Measurements from ENCODE around the gene ABHD17C. TPM values are rescaled to one million over a fixed set of nuclear protein-coding genes. Genes with fewer than 3 reads are reported as not detected.

Gene ABHD17C
- total RNA-seq, 1 experiment from 2014 or later, result 10.3 TPM

DNA sequence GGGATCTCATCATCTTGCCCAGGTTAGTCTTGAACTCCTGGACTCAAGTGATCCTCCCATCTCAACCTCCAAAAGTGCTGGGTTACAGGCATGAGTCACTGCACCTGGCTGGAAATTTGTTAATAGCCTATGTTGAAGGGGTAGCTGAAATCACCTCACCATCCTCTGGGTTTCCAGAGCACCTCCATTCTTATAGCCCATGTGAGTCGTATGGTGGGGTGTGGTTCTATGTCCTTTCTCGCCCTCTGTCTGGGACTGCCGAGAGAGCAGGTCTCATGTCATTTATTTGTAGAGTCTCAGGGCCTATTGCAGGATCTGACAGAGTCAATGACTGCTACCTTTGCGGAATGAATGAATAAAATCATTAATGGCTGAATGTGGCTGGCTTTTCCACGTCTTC lies 105.0 kb downstream of the ABHD17C start:
- Histone ChIP-seq H3K4me2 (ENCODE audit: low read length) (no peak overlapping the region), H3K9me2 (replicated peaks; ENCODE audit: low read length) (0 out of 2 replicates have a peak, but pooled peaks cover 2% of the 10 kb centered on the region), H3K27me3 (ENCODE audit: low read length) (no peaks in the 10 kb centered on the region), H3K27ac (ENCODE audit: low read length) (no peak overlapping the region), H3K79me2 (ENCODE audit: low read length) (no peaks in the 10 kb centered on the region), H3K4me3 (ENCODE audit: low read length) (no peak overlapping the region), H3K9ac (ENCODE audit: low read length) (no peak overlapping the region), H3F3A (ENCODE audit: low read length, unreplicated experiment) (peaks cover 9% of the 10 kb centered on the region), H4K20me1 (ENCODE audit: low read length) (no peaks in the 10 kb centered on the region), H3K9me3 (ENCODE audit: low read length) (no peaks in the 10 kb centered on the region), H3K4me1 (ENCODE audit: insufficient read depth, low read length) (peaks cover 30% of the 10 kb centered on the region), H2AFZ (ENCODE audit: low read length) (no peak overlapping the region), H3K36me3 (ENCODE audit: low read depth, low read length) (no peaks in the 10 kb centered on the region)
- no TSS peak for BruUV-seq (replicated peaks)
- no peak for ATAC-seq
- peak; percentile 30 for DNase-seq
- CTCF ChIA-PET, result no interaction called here
- intact Hi-C loops (cut with micrococcal nuclease), result no loop called here
- TF ChIP-seq EZH2 (IDR thresholded peaks at IDR 0.05; ENCODE audit: low read length, unreplicated experiment), result no peak
- TF ChIP-seq, protein P1, sequence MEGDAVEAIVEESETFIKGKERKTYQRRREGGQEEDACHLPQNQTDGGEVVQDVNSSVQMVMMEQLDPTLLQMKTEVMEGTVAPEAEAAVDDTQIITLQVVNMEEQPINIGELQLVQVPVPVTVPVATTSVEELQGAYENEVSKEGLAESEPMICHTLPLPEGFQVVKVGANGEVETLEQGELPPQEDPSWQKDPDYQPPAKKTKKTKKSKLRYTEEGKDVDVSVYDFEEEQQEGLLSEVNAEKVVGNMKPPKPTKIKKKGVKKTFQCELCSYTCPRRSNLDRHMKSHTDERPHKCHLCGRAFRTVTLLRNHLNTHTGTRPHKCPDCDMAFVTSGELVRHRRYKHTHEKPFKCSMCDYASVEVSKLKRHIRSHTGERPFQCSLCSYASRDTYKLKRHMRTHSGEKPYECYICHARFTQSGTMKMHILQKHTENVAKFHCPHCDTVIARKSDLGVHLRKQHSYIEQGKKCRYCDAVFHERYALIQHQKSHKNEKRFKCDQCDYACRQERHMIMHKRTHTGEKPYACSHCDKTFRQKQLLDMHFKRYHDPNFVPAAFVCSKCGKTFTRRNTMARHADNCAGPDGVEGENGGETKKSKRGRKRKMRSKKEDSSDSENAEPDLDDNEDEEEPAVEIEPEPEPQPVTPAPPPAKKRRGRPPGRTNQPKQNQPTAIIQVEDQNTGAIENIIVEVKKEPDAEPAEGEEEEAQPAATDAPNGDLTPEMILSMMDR (conservative IDR thresholded peaks at IDR 0.05; ENCODE audit: low read depth, low read length), result no peak
- no peak for TF ChIP-seq EZH2phosphoT487 (IDR thresholded peaks at IDR 0.05; ENCODE audit: borderline replicate concordance, low read length)
- POLR2A ChIA-PET (ENCODE audit: unreplicated experiment), result no interaction called here

DNA sequence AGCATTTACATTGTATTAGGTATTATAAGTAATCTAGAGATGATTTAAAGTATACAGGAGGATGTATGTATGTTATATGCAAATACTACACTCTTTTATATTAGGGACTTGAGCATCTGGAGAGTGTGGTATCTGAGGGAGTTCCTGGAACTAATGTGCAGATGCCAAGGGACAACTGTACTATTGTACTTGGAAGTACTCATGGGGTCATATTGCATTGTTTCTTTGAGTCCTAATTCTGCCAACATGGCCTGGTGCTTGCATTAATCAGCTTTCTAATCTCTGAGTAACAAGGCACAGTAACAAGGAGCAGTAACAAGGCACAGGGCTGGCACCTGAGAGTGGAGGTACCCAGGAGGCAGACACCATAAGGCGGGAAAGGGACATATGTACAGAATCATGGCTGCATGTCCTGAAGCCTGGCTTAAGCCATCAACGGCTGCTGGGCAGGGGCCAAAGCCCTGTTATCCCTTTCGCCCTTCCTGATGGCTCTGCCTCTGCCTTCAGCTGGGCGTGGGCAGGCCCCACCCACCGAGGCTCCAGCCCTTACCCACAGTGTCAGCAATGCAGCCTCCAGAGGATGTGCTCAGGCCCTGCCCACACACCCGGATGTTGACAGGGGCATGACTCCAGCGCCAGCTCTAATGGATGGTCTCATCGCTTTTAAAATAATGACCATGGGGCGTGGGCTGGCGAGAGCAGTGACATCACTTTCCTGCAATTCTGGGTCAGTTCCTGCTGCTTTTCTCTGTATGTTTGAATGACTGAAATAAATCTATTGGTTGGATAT lies 107.0 kb downstream of the ABHD17C start:
- H3K79me2 ChIP-seq (ENCODE audit: low read length), result no peaks in the 10 kb centered on the region
- peak overlapping the region; percentile 69 for H3K27ac ChIP-seq (ENCODE audit: low read length)
- no peaks in the 10 kb centered on the region for H3K36me3 ChIP-seq (ENCODE audit: low read depth, low read length)
- TF ChIP-seq, protein P1 (conservative IDR thresholded peaks at IDR 0.05; ENCODE audit: low read depth, low read length), result no peak
- no peak for TF ChIP-seq EZH2phosphoT487 (IDR thresholded peaks at IDR 0.05; ENCODE audit: borderline replicate concordance, low read length)
- TF ChIP-seq EZH2 (IDR thresholded peaks at IDR 0.05; ENCODE audit: low read length, unreplicated experiment), result no peak
- no peak overlapping the region for H3K4me3 ChIP-seq (ENCODE audit: low read length)
- peaks cover 9% of the 10 kb centered on the region for H3F3A ChIP-seq (ENCODE audit: low read length, unreplicated experiment)
- H4K20me1 ChIP-seq (ENCODE audit: low read length), result no peaks in the 10 kb centered on the region
- BruUV-seq (replicated peaks), result no TSS peak
- H3K9me2 ChIP-seq (replicated peaks; ENCODE audit: low read length), result 0 out of 2 replicates have a peak, but pooled peaks cover 2% of the 10 kb centered on the region
- ATAC-seq (peak; percentile 81), DNase-seq (peak; percentile 83)
- H3K9ac ChIP-seq (ENCODE audit: low read length), result no peak overlapping the region
- no peak overlapping the region for H2AFZ ChIP-seq (ENCODE audit: low read length)
- CTCF ChIA-PET, result interaction anchor here (0.6 kb wide), 1 partner anchor 405 kb away, joined by 4 read pairs; no protein-coding TSS in a partner anchor
- H3K4me1 ChIP-seq (ENCODE audit: insufficient read depth, low read length), result peaks cover 47% of the 10 kb centered on the region
- peak overlapping the region; percentile 4; the same call in 1 of the 2 replicates for H3K4me2 ChIP-seq (ENCODE audit: low read length)
- H3K9me3 ChIP-seq (ENCODE audit: low read length), result no peaks in the 10 kb centered on the region
- POLR2A ChIA-PET (ENCODE audit: unreplicated experiment), result no interaction called here
- H3K27me3 ChIP-seq (ENCODE audit: low read length), result no peaks in the 10 kb centered on the region
- intact Hi-C loops (cut with micrococcal nuclease), result no loop called here

All from PC-3 (cell line).